Measurements from ENCODE around the gene SLC19A2.

SLC19A2 gene

DNA sequence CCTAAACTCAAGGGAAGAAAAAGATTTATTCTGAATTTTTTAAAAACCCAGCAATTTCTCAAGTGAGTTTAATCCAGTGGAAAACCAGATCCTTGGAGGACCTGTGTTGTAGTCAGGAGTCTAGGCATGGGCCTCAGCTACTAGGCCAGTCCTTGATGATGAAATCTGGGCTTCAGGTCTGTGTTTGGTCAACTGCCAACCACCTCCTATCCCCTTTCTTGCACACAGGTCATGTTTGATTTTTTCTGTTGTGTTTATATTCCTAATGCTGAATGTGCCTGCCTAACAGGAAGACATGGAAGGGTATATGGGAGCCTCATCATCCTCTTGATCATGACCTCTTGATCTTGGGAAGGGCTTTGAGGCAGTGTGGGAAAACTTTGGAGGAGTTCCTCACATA is 38.2 kb upstream of the SLC19A2 start:
- H3K27ac ChIP-seq (replicated peaks) = no peak overlapping the region
- TF ChIP-seq SPI1 (IDR thresholded peaks at IDR 0.05; ENCODE audit: borderline replicate concordance, low read depth) = no peak
- TF ChIP-seq, protein P1, sequence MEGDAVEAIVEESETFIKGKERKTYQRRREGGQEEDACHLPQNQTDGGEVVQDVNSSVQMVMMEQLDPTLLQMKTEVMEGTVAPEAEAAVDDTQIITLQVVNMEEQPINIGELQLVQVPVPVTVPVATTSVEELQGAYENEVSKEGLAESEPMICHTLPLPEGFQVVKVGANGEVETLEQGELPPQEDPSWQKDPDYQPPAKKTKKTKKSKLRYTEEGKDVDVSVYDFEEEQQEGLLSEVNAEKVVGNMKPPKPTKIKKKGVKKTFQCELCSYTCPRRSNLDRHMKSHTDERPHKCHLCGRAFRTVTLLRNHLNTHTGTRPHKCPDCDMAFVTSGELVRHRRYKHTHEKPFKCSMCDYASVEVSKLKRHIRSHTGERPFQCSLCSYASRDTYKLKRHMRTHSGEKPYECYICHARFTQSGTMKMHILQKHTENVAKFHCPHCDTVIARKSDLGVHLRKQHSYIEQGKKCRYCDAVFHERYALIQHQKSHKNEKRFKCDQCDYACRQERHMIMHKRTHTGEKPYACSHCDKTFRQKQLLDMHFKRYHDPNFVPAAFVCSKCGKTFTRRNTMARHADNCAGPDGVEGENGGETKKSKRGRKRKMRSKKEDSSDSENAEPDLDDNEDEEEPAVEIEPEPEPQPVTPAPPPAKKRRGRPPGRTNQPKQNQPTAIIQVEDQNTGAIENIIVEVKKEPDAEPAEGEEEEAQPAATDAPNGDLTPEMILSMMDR (IDR thresholded peaks at IDR 0.05; ENCODE audit: insufficient read depth, low read length) = no peak
- no peak for TF ChIP-seq GABPA (IDR thresholded peaks at IDR 0.05; ENCODE audit: low read depth)
- TF ChIP-seq, protein P2, sequence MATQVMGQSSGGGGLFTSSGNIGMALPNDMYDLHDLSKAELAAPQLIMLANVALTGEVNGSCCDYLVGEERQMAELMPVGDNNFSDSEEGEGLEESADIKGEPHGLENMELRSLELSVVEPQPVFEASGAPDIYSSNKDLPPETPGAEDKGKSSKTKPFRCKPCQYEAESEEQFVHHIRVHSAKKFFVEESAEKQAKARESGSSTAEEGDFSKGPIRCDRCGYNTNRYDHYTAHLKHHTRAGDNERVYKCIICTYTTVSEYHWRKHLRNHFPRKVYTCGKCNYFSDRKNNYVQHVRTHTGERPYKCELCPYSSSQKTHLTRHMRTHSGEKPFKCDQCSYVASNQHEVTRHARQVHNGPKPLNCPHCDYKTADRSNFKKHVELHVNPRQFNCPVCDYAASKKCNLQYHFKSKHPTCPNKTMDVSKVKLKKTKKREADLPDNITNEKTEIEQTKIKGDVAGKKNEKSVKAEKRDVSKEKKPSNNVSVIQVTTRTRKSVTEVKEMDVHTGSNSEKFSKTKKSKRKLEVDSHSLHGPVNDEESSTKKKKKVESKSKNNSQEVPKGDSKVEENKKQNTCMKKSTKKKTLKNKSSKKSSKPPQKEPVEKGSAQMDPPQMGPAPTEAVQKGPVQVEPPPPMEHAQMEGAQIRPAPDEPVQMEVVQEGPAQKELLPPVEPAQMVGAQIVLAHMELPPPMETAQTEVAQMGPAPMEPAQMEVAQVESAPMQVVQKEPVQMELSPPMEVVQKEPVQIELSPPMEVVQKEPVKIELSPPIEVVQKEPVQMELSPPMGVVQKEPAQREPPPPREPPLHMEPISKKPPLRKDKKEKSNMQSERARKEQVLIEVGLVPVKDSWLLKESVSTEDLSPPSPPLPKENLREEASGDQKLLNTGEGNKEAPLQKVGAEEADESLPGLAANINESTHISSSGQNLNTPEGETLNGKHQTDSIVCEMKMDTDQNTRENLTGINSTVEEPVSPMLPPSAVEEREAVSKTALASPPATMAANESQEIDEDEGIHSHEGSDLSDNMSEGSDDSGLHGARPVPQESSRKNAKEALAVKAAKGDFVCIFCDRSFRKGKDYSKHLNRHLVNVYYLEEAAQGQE (IDR thresholded peaks at IDR 0.05; ENCODE audit: insufficient replicate concordance, low read depth) = no peak
- no peak for TF ChIP-seq POLR2AphosphoS5 (IDR thresholded peaks at IDR 0.05; ENCODE audit: low read depth)
- no peak for DNase-seq (ENCODE audit: low read depth in 1 of 2, low spot score in 1 of 2)

DNA sequence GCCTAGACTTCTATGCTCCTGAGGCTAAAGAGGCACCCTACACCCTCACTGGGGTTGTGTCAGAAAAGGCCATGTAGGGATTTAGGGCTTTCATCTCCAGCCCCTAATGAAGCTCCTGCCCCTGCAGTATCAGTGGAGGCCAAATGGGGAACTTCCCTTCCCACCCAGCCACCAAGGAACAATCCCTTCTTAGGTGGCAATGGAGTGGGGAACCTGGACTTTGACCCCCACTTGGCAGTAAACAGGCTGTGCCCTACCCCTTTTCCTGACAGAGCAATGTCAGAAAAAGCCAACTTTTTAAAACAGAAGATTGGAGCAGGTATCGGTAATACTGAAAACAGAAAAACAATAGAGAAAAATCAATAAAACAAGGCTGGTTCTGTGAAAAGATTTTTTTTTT is 35.5 kb upstream of the SLC19A2 start:
- H3K27ac ChIP-seq (replicated peaks) = no peak overlapping the region
- DNase-seq (ENCODE audit: low read depth in 1 of 2, low spot score in 1 of 2) = no peak
- no peak for TF ChIP-seq POLR2AphosphoS5 (IDR thresholded peaks at IDR 0.05; ENCODE audit: low read depth)
- no peak for TF ChIP-seq SPI1 (IDR thresholded peaks at IDR 0.05; ENCODE audit: borderline replicate concordance, low read depth)
- TF ChIP-seq, protein P2 (IDR thresholded peaks at IDR 0.05; ENCODE audit: insufficient replicate concordance, low read depth) = no peak
- no peak for TF ChIP-seq GABPA (IDR thresholded peaks at IDR 0.05; ENCODE audit: low read depth)
- TF ChIP-seq, protein P1 (IDR thresholded peaks at IDR 0.05; ENCODE audit: insufficient read depth, low read length) = no peak
- H3K27me3 ChIP-seq (ENCODE audit: insufficient read depth, poor library complexity, severe bottlenecking) = no peaks in the 10 kb centered on the region
- no peak overlapping the region for H3K4me3 ChIP-seq (replicated peaks; ENCODE audit: insufficient read depth, low read length)

More for the DNA sequence above, 38.2 kb upstream of the SLC19A2 start:
- Histone ChIP-seq H3K27me3 (ENCODE audit: insufficient read depth, poor library complexity, severe bottlenecking) (no peaks in the 10 kb centered on the region), H3K4me3 (replicated peaks; ENCODE audit: insufficient read depth, low read length) (no peak overlapping the region)

DNA sequence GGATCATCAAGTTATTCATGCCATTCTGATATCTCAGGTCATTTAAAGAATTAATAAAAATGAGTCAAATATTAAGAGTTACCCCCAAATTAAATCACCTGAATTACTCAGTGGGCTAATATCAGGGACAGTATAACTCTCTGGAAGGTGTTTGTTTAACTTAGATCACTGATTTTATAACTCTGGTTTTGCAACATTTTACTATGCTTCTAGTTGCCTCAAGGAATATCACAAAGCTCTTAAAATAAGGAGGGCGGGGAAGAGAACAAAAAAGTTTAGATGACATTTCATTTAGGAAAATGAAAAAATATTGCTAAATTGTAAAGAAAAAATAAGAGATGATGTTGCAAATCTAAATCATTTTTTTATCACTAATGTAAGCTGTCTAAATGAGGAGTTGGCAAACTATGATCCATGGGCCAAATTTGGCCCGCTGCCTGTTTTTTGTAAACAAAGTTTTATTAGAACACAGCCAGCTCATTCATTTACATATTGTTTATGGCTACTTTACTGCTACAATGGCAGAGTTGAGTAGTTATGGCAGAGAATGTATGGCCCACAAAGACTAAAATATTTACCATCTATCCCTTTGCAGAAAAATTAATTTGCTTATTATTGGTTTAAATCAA is 31.9 kb upstream of the SLC19A2 start:
- Histone ChIP-seq H3K27ac (replicated peaks) (no peak overlapping the region), H3K4me3 (replicated peaks; ENCODE audit: insufficient read depth, low read length) (no peak overlapping the region), H3K27me3 (ENCODE audit: insufficient read depth, poor library complexity, severe bottlenecking) (no peaks in the 10 kb centered on the region)
- TF ChIP-seq SPI1 (IDR thresholded peaks at IDR 0.05; ENCODE audit: borderline replicate concordance, low read depth) (no peak), POLR2AphosphoS5 (IDR thresholded peaks at IDR 0.05; ENCODE audit: low read depth) (no peak)
- TF ChIP-seq, protein P1 (IDR thresholded peaks at IDR 0.05; ENCODE audit: insufficient read depth, low read length) = no peak
- no peak for DNase-seq (ENCODE audit: low read depth in 1 of 2, low spot score in 1 of 2)

DNA sequence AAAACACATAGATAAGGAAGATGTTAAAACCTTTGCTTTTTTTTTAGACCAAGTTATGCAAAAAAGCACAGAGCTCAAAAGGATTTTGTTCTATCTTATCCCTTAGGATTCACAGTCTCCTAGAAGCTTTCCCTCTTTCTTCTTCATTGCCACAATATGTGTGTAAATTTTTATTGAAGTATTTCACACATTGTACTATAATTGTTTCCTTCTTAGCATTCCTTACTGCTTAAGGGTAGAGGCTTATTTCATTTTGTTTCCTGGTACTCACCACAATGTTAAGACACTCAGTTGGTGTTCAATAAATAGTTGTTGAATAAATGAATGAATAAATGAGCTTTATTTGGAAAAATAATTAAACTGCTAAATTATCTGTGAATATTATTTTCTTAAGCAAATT is 29.9 kb upstream of the SLC19A2 start:
- H3K4me3 ChIP-seq (replicated peaks; ENCODE audit: insufficient read depth, low read length) = no peak overlapping the region
- no peak for TF ChIP-seq POLR2AphosphoS5 (IDR thresholded peaks at IDR 0.05; ENCODE audit: low read depth)
- no peak for TF ChIP-seq GABPA (IDR thresholded peaks at IDR 0.05; ENCODE audit: low read depth)
- no peak for TF ChIP-seq SPI1 (IDR thresholded peaks at IDR 0.05; ENCODE audit: borderline replicate concordance, low read depth)
- TF ChIP-seq, protein P1 (IDR thresholded peaks at IDR 0.05; ENCODE audit: insufficient read depth, low read length) = no peak
- TF ChIP-seq, protein P2 (IDR thresholded peaks at IDR 0.05; ENCODE audit: insufficient replicate concordance, low read depth) = no peak
- H3K27ac ChIP-seq (replicated peaks) = no peak overlapping the region
- no peak for DNase-seq (ENCODE audit: low read depth in 1 of 2, low spot score in 1 of 2)
- H3K27me3 ChIP-seq (ENCODE audit: insufficient read depth, poor library complexity, severe bottlenecking) = no peaks in the 10 kb centered on the region

Data from HL-60 (cell line).